NCI-H1436 treated with DMSO at 0.1 percent for 48 hours (cell line): ENCODE results near the gene TERT.
"Not testable (repeated sequence)": the region's sequence is repeated elsewhere in the genome, so short reads cannot be mapped to it uniquely, and the experiment has no call there.

Experiments used
- DNase-seq: peaks from one replicate; lab custom pipeline; 2025; lab: John Stamatoyannopoulos, UW

Gene TERT

DNA sequence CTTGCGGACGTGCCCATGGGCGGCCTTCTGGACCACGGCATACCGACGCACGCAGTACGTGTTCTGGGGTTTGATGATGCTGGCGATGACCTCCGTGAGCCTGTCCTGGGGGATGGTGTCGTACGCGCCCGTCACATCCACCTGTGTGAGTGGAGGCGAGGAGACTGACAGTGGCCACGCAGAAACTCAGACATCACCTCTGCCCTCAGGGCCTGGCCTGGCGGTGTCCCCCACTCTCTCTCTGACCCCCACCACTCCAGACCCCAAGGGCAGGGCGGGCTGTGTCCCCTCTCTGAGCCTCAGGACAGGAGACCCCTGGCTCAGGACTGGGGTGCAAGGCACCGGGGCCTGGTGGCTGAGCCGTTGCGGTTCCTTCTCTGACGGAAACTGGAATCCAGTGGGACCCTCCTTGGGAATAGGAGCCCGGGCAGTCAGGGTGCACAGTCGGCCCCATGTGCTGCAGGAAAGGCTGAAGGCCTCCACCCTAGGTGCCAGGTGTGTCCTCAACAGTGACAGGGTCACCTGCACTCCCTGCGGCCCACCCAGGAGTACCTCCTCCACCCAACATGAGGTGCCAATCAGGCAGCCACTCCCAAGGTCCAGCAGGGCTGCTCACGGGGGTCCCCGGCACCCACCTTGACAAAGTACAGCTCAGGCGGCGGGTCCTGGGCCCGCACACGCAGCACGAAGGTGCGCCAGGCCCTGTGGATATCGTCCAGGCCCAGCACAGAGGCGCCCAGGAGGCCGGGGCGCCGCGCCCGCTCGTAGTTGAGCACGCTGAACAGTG is 16.0 kb downstream of the TERT start:
- no peak for DNase-seq

DNA sequence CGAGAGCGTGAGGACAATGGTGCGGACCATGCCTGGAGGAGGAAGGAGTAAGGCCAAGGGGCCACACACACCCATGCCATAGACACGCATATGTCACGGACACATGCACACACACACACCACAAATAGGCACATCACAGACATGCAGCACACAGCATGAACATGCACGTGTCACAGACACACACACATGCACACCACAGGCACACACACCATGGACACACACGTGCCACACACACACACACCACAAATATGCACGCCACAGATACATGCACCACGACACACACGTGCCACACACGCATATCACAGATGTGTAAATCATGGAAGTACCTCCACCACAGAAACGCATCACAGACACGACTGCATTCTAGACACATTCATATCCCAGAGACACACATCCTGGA is 16.7 kb downstream of the TERT start:
- DNase-seq, result no peak

DNA sequence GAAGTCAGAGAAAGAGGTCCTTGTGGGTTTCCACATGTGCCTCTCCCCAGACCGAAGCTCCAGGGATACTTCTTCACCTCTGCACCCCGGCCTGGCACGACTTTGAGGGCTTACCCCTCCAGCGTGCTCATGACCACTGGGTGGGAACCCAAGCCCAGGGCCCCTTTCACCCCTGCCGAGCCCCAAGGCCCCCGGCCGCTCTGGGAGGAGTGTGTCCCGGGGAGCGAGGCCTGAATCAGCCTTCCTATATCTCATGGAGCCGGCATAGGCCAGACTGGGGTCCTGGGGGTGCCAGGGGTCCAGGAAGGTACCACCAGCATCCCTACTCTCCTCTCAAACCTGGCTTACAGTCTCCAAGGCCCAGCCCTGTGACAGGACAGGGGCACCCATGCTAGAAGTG is 17.1 kb downstream of the TERT start:
- no peak for DNase-seq

DNA sequence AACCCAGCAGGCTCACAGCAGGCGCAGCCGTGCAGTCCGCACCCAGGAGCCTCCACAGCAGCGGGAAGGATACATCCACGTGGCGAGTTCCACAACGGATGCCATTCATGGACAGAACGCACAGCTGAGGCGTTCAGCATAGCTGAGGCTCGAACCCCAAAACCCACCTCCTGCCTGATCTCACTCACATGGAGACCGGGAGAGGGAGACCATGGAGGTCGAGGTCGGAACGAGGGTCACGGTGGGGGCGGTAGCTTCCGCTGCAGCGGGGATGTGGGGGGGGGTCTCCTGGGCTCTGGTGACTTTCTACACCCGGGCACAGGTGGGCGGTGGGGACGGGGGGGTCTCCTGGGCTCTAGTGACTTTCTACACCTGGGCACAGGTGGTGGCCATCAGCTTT is 17.5 kb downstream of the TERT start:
- DNase-seq, result no peak

DNA sequence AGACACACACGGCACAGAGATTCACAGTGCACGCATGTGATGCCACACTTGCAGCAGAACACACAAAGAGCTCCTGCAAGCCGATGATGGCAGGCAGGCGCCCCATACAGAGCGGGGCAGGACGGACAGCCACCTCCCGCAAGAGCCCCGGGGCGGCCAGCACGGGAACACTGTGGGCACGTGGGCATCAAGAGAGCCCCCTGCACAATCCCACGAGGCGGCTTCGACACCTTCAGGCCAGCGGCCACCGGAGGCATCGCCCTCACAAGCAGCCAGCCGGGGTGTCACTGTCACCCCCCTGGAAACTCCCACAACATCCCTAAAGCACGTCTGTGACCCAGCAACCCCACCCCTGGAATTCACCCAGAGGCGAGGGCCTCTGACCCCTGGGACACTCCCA is 17.9 kb downstream of the TERT start:
- DNase-seq, result no peak

DNA sequence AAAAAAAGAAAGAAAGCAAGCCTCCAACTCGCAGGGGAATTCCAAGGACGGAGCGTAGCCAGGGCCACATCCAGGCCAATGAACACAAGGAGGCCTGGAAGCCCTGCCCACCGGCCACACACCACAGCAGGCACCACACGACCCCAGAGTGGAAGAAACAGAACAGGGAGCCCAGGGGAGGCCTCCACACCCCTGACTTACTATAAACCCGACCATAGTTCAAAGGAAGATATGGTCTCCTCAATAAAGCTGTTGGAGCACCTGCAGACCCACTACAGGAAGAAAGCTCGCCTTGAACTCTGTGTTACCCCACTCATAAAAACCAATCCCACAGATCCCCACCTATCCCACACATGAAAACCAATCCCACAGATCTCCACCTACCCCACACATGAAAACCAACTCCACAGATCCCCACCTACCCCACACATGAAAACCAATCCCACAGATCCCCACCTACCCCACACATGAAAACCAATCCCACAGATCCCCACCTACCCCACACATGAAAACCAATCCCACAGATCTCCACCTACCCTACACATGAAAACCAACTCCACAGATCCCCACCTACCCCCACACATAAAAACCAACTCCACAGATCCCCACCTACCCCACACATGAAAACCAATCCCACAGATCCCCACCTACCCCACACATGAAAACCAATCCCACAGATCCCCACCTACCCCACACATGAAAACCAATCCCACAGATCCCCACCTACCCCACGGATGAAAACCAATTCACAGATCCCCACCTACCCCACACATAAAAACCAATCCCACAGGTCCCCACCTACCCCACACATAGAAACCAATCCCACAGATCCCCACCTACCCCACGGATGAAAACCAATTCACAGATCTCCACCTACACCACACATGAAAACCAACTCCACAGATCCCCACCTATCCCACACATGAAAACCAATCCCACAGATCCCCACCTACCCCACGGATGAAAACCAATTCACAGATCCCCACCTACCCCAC is 19.2 kb downstream of the TERT start:
- DNase-seq, result not testable (repeated sequence)

DNA sequence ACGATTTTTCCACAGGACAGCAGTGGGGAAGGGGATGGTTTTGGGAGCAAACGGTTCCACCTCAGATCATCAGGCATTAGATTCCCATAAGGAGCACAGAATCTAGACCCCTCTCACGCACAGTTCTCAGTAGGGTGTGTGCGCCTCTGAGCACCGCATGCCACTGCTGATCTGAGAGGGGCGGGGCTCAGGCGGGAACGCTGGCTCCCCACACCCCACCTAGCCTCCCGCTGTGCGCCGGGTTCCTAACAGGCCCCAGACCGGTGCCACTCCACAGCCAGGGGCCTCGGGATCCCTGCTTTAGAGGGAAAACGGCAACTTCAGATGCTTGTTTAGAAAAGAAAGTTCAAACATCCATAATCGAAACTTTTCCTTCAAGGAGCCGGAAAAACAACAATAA is 20.4 kb downstream of the TERT start:
- DNase-seq, result no peak

DNA sequence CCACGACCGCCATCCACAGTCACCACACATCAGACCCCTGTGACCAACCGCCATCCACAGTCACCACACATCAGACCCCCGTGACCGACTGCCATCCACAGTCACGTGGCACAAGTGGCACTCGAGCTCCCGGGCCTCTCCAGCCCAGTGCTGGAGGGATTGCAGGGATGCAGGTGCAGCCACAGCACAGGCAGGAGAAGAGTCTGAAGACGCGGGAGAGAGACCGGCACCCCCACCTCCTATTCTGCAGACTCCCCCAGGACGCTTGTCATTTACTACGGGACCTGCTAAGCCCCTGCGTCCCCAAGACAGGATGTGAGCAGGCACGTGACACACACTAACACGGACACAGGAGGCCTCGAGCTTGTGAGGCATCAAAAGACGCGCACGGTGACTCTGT is 21.1 kb downstream of the TERT start:
- no peak for DNase-seq

DNA sequence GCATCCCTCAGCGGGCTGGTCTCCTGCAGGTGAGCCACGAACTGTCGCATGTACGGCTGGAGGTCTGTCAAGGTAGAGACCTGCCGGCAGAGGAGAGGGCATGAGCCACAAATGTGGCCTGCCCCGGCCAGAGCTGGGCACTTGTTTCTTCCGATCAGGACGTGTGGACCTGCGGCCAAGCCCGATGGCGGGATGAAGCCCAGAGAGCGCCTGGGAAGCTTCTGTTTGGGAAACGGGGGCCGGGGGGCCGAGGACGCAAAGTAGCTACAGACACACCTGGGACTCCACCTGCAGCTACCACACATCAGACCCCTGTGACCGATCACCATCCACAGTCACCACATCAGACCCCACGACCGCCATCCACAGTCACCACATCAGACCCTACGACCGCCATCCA is 22.7 kb downstream of the TERT start:
- DNase-seq, result no peak

DNA sequence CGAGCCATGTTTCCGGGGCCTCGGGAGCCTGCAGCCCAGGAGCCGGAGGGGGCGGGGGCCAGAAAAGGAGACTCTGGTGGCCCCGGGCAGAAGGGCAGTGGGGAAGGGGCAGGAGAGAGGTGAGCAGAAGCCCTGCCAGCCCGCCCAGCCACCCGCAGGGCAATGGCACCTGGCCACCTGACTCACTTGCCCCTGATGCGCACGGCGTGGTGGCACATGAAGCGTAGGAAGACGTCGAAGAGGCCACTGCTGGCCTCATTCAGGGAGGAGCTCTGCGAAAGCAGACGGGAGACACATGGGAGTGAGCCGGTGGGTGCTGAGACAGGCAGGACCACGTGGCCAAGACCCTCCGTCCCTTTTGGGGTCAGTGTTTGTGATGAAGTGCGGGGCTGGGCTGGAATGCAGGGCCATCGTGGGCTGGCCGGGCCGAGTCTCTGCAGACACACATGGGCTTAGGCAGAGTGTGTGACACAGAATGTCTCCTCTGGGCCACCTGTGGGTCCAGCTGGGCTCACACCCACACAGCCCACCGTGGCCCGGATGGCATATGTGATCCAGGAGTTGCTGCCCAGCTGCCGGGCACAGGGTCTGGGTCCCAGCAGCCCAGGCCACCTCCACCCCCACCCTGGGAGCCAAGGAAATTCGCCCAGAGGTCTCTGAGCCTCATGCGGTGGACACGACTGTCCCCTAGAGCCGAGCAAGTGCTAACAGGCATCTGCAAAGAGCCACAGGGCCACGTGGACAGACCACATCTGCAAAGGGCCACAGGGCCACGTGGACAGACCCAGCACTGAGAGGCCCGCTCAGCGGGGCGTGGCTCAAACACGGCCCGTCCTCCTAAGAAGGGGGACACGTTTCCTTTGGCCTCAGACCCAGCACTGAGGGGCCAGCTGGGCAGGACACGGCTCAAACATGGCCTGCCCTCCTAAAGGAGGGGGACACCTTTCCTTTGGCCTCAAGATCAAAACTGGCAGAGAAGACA is 23.6 kb downstream of the TERT start:
- DNase-seq, result no peak

DNA sequence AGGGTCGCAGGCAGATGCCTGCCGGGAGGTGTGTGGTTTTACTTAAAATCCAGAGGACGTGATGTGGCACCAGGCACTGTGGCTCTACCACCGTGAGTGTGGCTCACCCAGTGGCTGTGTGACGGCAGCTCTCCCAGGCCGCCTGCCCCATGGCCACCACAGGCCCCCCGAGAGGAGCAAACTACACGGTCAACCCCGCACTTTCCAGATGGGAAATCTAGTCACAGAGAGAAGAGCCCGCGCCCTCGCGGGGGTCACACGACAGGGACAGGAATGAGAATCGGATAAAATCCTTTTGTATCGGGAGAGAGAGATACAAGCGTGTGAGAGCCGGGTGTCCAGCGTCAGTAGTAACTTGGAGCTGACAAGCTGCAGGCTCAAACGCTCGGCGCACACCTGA is 24.4 kb downstream of the TERT start:
- no peak for DNase-seq

DNA sequence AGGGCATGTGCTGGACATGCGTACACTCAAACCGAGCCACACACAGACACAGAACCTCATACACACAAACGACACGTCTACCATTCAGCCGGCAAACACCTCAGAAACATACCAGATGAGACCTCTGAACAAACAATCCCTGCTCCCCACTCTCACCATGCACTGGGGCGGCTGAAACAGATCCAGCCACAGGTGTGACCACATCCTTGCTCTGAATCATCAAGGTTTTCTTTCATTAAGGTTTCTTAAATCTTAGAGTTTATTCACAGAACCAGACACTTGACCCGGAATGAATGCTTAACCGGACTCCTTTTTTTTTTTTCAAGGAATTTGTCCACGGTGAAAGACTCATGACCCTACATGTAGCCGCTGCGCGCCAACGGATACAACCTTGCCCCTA is 26.2 kb downstream of the TERT start:
- DNase-seq, result no peak

DNA sequence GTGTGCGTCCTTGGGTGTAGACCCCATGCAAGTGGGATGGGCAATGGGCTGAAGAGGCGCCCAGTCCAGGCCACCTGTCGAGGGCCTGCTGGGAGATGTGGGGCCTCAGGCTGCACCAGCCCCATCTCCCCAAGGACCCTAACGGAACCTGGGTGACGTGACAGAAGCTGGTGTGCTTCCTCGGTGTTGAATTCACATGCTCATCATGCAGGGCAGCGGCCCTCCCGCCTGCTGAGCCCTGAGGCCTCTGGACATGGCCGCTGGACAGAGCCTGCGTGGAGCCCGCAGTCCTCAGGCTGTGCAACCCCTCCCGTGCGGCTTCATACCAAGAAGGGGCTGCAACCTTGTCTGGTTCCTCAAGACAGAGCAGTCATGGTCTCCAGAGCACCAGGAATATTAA is 26.8 kb downstream of the TERT start:
- DNase-seq, result no peak

DNA sequence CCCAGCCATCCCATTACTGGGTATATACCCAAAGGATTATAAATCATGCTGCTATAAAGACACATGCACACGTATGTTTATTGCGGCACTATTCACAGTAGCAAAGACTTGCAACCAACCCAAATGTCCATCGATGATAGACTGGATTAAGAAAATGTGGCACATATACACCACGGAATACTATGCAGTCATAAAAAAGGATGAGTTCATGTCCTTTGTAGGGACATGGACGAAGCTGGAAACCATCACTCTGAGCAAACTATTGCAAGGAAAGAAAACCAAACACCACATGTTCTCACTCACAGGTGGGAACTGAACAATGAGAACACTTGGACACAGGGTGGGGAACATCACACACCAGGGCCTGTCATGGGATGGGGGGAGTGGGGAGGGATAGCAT is 27.4 kb downstream of the TERT start:
- DNase-seq, result not testable (repeated sequence)

DNA sequence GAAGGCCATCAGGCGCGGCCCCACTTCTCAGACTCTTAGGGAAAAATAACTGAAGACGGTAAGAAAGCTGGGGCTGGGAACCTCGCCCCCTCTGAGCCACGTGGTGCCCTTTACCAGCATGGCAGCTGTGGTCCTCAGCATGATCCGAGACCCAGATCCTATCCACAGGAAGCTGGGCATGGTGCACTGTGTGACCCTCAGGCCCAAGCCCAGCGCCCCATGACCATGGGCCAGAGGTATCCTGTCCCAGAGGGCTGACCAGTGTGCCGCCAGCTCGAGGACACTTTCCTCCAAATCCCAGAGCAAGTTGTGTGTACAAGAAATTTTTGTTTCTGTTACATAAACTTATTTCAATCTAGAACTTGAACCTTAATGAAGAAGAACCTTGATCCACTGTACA is 28.1 kb downstream of the TERT start:
- no peak for DNase-seq

DNA sequence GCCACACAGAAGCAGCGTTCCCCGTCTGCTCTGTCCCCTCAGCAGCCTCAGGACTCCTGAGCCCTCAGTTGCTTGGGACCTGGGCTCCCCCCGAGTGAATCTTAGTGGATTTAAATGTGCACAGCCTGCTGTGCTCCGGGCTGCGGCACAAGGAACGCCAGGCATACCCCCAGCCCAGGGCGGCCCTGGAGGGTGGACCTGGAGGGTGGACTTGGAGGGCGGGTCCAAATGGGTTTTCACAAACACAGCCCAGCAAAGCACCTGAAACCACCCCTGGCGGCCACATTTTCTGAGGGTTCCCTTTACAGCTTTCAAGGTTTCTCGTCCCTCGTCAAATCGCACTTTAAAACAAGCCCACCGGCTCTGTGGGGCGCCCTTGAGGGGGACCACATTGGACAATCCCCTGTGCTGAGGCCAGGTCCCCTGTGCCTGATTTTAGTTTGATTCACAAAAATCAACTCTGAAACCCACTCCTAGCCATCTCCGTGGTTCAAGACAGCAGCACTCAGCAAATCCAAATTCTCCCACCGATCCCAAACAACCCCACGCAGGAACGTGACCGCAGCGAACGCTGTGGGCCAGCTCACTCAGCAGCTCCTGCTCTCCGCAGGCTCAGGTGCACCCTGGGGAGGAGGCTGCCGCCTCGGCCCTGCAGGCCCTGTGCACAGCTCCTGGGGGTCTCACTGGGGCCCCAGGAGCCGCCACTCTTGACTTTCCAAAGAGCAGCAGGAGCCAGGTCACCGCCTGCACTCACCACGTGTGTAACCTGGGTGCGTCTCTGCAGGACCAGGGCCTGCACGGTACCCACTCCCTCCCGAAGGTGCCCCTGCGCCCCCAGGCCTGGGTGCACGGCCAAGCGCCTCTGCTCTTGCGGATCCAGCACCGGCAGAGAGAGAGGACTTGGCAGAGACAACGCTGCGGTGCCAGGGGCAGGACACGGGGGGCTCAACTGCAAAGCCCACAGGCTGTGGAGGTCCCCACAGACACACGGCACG is 29.1 kb downstream of the TERT start:
- no peak for DNase-seq

DNA sequence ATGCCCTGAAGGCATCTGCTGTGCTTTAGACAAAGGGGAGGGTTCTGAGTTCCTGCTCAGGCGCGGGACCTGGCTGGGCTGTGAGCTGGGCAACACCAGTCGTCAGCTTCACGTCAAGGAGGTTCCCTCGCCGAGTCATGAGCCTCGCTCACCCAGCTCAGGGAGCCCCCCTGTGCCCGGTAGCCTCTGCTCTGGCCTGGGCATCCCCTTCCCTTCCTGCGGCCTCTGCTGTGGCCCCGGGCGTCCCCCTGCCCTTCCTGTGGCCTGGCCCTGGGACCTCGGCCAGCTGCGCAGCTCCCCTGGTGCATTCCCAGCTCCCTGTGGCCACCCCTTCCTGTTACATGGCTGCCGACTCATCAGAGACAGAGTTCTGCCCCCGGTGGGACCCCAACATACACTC is 29.8 kb downstream of the TERT start:
- DNase-seq, result no peak

DNA sequence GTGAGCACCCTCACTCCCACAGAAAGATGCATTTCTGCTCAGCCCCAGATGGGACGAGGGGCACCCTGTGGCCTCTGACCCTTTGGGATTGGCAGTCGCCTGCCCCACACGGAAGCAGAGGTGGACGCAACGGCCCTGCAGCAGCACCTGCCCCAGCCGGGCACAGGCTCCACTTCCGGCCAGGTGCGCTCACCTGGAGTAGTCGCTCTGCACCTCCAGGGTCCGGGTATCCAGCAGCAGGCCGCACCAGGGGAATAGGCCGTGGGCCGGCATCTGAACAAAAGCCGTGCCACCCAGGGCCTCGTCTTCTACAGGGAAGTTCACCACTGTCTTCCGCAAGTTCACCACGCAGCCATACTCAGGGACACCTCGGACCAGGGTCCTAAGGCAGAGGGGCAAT is 30.7 kb downstream of the TERT start:
- no peak for DNase-seq

DNA sequence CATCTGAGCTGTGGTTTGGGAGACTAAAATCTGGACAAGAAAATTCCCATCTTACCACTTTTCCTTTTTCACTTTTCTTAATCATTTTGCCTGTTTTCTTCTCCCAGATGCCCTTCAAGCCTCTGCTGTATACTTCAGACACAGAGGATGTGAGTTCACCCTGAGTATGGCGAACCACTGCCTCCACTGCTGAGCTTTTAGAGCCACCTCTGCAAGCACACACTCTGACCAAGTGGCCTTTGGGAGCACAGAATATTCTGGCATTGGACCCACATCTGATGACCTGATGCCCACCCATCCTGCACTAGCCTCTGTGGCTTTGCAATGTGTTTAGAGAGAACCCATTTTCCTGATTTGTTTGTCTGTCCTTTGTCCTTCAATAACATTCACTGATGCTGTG is 32.5 kb downstream of the TERT start:
- DNase-seq, result no peak

DNA sequence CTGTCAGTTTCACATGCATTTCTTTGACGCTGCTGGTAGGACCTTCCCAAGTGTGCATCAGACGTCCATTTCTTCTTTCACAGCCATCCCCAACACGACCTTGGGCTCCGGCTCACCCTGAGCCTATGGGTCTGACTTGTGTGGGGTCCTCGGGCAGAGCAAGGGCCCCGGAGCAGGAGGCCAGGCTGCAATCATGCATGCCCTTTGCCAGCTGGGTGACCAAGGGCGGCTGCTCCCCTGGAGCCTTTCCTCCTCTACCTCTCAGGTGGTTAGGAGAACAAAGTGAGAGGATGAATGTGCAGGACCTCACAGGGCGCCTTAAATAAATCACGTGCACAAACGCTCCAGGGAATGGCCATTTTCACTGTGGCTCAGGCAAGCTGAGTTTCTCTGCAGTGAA is 33.2 kb downstream of the TERT start:
- DNase-seq, result no peak
